GM12878 (cell line): ENCODE data around the gene UMAD1. TPM values are rescaled to one million over a fixed set of nuclear protein-coding genes. Genes with fewer than 3 reads are reported as not detected.

Source experiments
- ATAC-seq: fragments of 200-7000 bp; cut with Tn5 transposase; 3 replicates; pipeline ENCODE4 v1.9.1; 2020; ENCODE audit warnings: mild to moderate bottlenecking, moderate library complexity
- BruUV-seq: library from RNA; stranded (reverse); fragments of 400-500 nt; replicated peaks from 2 replicates; lab custom pipeline; 2021; lab: Mats Ljungman, UMichigan
- CTCF ChIA-PET: fragments of 300-600 bp; sonication (Branson Sonifier 250); formaldehyde crosslinking; extraction: SDS; loops from one replicate; lab custom pipeline; 2021; ENCODE audit warnings: inconsistent platforms; lab: Yijun Ruan, JAX
- POLR2A ChIA-PET: fragments of 350-600 bp; formaldehyde crosslinking; extraction: SDS; loops from one replicate; lab custom pipeline; 2021; ENCODE audit warnings: inconsistent platforms; lab: Charles Lee
- RAD21 ChIA-PET: fragments of 300-600 bp; sonication (Branson Sonifier 250); formaldehyde crosslinking; loops from one replicate; lab custom pipeline; 2023; ENCODE audit warnings: antibody characterized with exemption; ENCODE audit not compliant: unreplicated experiment; lab: Charles Lee
- SMC1A ChIA-PET: fragments of 300-600 bp; sonication (Branson Sonifier 250); formaldehyde crosslinking; loops from one replicate; lab custom pipeline; 2023; ENCODE audit not compliant: unreplicated experiment, uncharacterized antibody; lab: Charles Lee
- DNase-seq: peaks from one replicate; pipeline ENCODE4 v3.0.0-alpha.2; 2011; ENCODE audit warnings: low read depth, low spot score
- FAIRE-seq: peaks from 3 replicates; lab custom pipeline; 2011; peaks lifted over from hg19 to GRCh38; lab: Jason Lieb, UNC
- H2AFZ ChIP-seq: 2 replicates; pipeline ENCODE4 v1.6.0; 2011; ENCODE audit warnings: low read depth, low read length, control low read depth; ENCODE audit not compliant: control insufficient read depth
- H3K27ac ChIP-seq: 2 replicates; pipeline ENCODE4 v1.5.1; 2011; ENCODE audit warnings: control low read depth; ENCODE audit not compliant: control insufficient read depth, insufficient read depth
- H3K27me3 ChIP-seq, 2 experiments: replicated peaks in 1 of 2; 2 replicates each; pipeline versions ENCODE4 v1.6.0 to v1.6.1; 2011; ENCODE audit warnings: low read length in 1 of 2; ENCODE audit not compliant: control insufficient read depth in 2 of 2, insufficient read depth in 2 of 2
- H3K36me3 ChIP-seq, 2 experiments: 2 replicates each; pipeline ENCODE4 v1.5.1; 2011; ENCODE audit warnings: low read length in 1 of 2; ENCODE audit not compliant: control insufficient read depth in 2 of 2, insufficient read depth in 2 of 2
- H3K4me1 ChIP-seq: 2 replicates; pipeline ENCODE4 v1.6.1; 2011; ENCODE audit warnings: mild to moderate bottlenecking, low read length, moderate library complexity, mixed read lengths; ENCODE audit not compliant: control insufficient read depth, insufficient read depth
- H3K4me2 ChIP-seq: 2 replicates; pipeline ENCODE4 v1.6.0; 2011; ENCODE audit warnings: control low read depth; ENCODE audit not compliant: control insufficient read depth, insufficient read depth
- H3K4me3 ChIP-seq: fragments of 200-600 bp; sonication (generic); 2 replicates; pipeline ENCODE4 v1.5.1; 2016
- H3K79me2 ChIP-seq: 2 replicates; pipeline ENCODE4 v1.6.0; 2011; ENCODE audit warnings: low read length; ENCODE audit not compliant: control insufficient read depth, insufficient read depth
- H3K9ac ChIP-seq: 2 replicates; pipeline ENCODE4 v1.8.0; 2011; ENCODE audit warnings: low read length, control low read depth, mixed read lengths; ENCODE audit not compliant: control insufficient read depth, insufficient read depth
- H3K9me3 ChIP-seq: replicated peaks from 3 replicates; pipeline ENCODE4 v1.5.1; 2011; ENCODE audit warnings: mild to moderate bottlenecking, low read length; ENCODE audit not compliant: control insufficient read depth, insufficient read depth
- H4K20me1 ChIP-seq: 2 replicates; pipeline ENCODE4 v1.6.0; 2011; ENCODE audit not compliant: control insufficient read depth, insufficient read depth
- CEBPZ ChIP-seq: fragments of 150-350 bp; IDR thresholded peaks from 2 replicates; pipeline ENCODE4 v1.6.1; 2016; ENCODE audit warnings: low read depth, low read length
- REST ChIP-seq: IDR thresholded peaks from 2 replicates; pipeline ENCODE4 v1.6.1; 2012; ENCODE audit warnings: mild to moderate bottlenecking, low read depth, low read length
- WGBS: methylation state at CpG from one replicate; pipeline ENCODE4 v1.1.6; 2016; ENCODE audit warnings: low lambda C conversion rate; ENCODE audit not compliant: insufficient replicate concordance, insufficient coverage; ENCODE audit errors: missing lambda C conversion rate; 5-methylcytosine and 5-hydroxymethylcytosine counted together
- in situ Hi-C: fragments of 300-500 bp; cut with MboI; formaldehyde crosslinking; loops from 9 replicates; pipeline ENCODE4 v1.14.3; 2018; ENCODE audit warnings: mixed read lengths
- intact Hi-C: fragments of 100-400 bp; cut with micrococcal nuclease; formaldehyde crosslinking; loops from one replicate; pipeline ENCODE4 v1.14.2; 2022; ENCODE audit not compliant: unreplicated experiment
- polyA plus RNA-seq, 11 experiments: library from polyadenylated mRNA; depleted of rRNA in 4 of 11; unstranded in 6 of 11; stranded (reverse) in 5 of 11; fragments of >200 nt; fragmentation: Nextera tagmentation in 4 of 11; fragmentation: Illumina TruSeq in 1 of 11; extraction: Ambion mirVana in 4 of 11; extraction: Trizol in 1 of 11; gene quantifications; 1 replicate in 1 of 11; 2 replicates in 10 of 11; pipeline versions ENCODE4 v1.2.1 to v1.2.3, GENCODE V29; 2011 to 2016; ENCODE audit warnings: inconsistent platforms in 2 of 11, missing spikeins in 2 of 11, low read depth in 1 of 11
- total RNA-seq, 4 experiments: library from RNA; depleted of rRNA in 3 of 4; stranded (reverse); fragments of >200 nt in 3 of 4; fragmentation: Illumina TruSeq in 1 of 4; extraction: Trizol in 1 of 4; gene quantifications; 2 replicates each; pipeline versions ENCODE4 v1.2.1 to v1.2.3, GENCODE V29; 2013 to 2021

UMAD1 gene
- total and polyA plus RNA-seq, 10 of the 15 experiments (the other 5 are each of a cell fraction or from before 2014, with no cell fraction given) = 6.0 to 28.6 (median 9.3) TPM

GRCh38 chr7:7889791-7890568, 249.4 kb downstream of the UMAD1 start (continued):
- no peak for TF ChIP-seq REST

- Histone ChIP-seq H3K4me2 (no peak overlapping the region), H3K4me3 (no peak overlapping the region), H3K4me1 (no peaks in the 10 kb centered on the region), H4K20me1 (no peaks in the 10 kb centered on the region), H3K27ac (no peak overlapping the region), H3K36me3 (no peaks in the 10 kb centered on the region), H3K27me3 (no peaks in the 10 kb centered on the region), H3K9ac (no peak overlapping the region), H3K9me3 (no peaks in the 10 kb centered on the region), H2AFZ (no peak overlapping the region), H3K79me2 (no peaks in the 10 kb centered on the region)
- BruUV-seq = no TSS peak
- ChIA-PET RAD21 (interaction anchor here (0.9 kb wide), 1 partner anchor 52 kb away, joined by 3 read pairs; no protein-coding TSS in a partner anchor), POLR2A (interaction anchor here (0.5 kb wide), 1 partner anchor 230 kb away, joined by 3 read pairs; no protein-coding TSS in a partner anchor), SMC1A (interaction anchor here (1.0 to 2.1 kb wide), 6 partner anchors 10 to 214 kb away, joined by 3 to 8 read pairs (median 3); no protein-coding TSS in a partner anchor), CTCF (interaction anchor here (1.0 to 1.4 kb wide), 3 partner anchors 16 to 214 kb away, joined by 3 read pairs; no protein-coding TSS in a partner anchor)
- no peak for ATAC-seq
- no peak for TF ChIP-seq CEBPZ
- FAIRE-seq = no peak
- DNase-seq = no peak
- 98% methylated on average over 7 of the region's 7 CpGs for WGBS
- intact Hi-C loops = no loop called here
- in situ Hi-C loops = no loop called here
These were observed 254.6 kb downstream of the UMAD1 start for GRCh38 chr7:7895004-7895650.
